NK-92 treated with Interleukin-12 subunit alpha and Interleukin-12 subunit beta, amount 100 ng/mL, for 24 hours (cell line): ENCODE measurements around the gene AKAP11.
"Not testable (repeated sequence)": the region's sequence is repeated elsewhere in the genome, so short reads cannot be mapped to it uniquely, and the experiment has no call there.

Experiments
- DNase-seq: peaks from one replicate; lab custom pipeline; 2025; lab: John Stamatoyannopoulos, UW

Gene AKAP11

GRCh38 chr13:42272115-42272803 lies at the start of gene AKAP11:
TSS of gene AKAP11 (plus strand) at chr13:42272152. CDS start at chr13:42286349, 14,197 bp downstream.
- peak; percentile 55 for DNase-seq

GRCh38 chr13:42223681-42224080 lies 48.3 kb upstream of the AKAP11 start:
- no peak for DNase-seq

GRCh38 chr13:42225051-42225450 lies 46.9 kb upstream of the AKAP11 start:
- DNase-seq = no peak

GRCh38 chr13:42226759-42227158 lies 45.2 kb upstream of the AKAP11 start:
- not testable (repeated sequence) for DNase-seq

- no peak for DNase-seq
Measured at GRCh38 chr13:42228527-42228926, 43.4 kb upstream of the AKAP11 start.

GRCh38 chr13:42229287-42229686 lies 42.7 kb upstream of the AKAP11 start:
- no peak for DNase-seq

GRCh38 chr13:42232671-42233070 lies 39.3 kb upstream of the AKAP11 start:
- DNase-seq = no peak

- no peak for DNase-seq
Measured at GRCh38 chr13:42233726-42234125, 38.2 kb upstream of the AKAP11 start.

GRCh38 chr13:42239161-42239560 lies 32.8 kb upstream of the AKAP11 start:
- DNase-seq = no peak

- DNase-seq = no peak
Measured at GRCh38 chr13:42239644-42240043, 32.3 kb upstream of the AKAP11 start.

- DNase-seq = no peak
Measured at GRCh38 chr13:42246541-42246940, 25.4 kb upstream of the AKAP11 start.

- no peak for DNase-seq
Measured at GRCh38 chr13:42247883-42248282, 24.1 kb upstream of the AKAP11 start.

- DNase-seq = no peak
Measured at GRCh38 chr13:42255886-42256285, 16.1 kb upstream of the AKAP11 start.

GRCh38 chr13:42258747-42259146 lies 13.2 kb upstream of the AKAP11 start:
- no peak for DNase-seq

- no peak for DNase-seq
Measured at GRCh38 chr13:42259515-42259914, 12.4 kb upstream of the AKAP11 start.

- DNase-seq = no peak
Measured at GRCh38 chr13:42260903-42261654, 10.9 kb upstream of the AKAP11 start.

GRCh38 chr13:42266473-42266872 lies 5.5 kb upstream of the AKAP11 start:
- DNase-seq = no peak

- DNase-seq = no peak
Measured at GRCh38 chr13:42270160-42270856, 1.6 kb upstream of the AKAP11 start.

GRCh38 chr13:42270857-42271215 lies 1.1 kb upstream of the AKAP11 start:
- no peak for DNase-seq

- DNase-seq = peak; percentile 93
Measured at GRCh38 chr13:42271337-42272114, 426 bp upstream of the AKAP11 start.

- DNase-seq = no peak
Measured at GRCh38 chr13:42272804-42273175, 838 bp downstream of the AKAP11 start.

- no peak for DNase-seq
Measured at GRCh38 chr13:42274386-42275097, 2.6 kb downstream of the AKAP11 start.
